ENCODE measurements around the gene NCAPH2.
"Not testable (repeated sequence)": the region's sequence is repeated elsewhere in the genome, so short reads cannot be mapped to it uniquely, and the experiment has no call there.

NCAPH2 gene

GRCh38 chr22:50520184-50520583, 12.2 kb downstream of the NCAPH2 start:
- DNase-seq = not testable (repeated sequence)

DNA sequence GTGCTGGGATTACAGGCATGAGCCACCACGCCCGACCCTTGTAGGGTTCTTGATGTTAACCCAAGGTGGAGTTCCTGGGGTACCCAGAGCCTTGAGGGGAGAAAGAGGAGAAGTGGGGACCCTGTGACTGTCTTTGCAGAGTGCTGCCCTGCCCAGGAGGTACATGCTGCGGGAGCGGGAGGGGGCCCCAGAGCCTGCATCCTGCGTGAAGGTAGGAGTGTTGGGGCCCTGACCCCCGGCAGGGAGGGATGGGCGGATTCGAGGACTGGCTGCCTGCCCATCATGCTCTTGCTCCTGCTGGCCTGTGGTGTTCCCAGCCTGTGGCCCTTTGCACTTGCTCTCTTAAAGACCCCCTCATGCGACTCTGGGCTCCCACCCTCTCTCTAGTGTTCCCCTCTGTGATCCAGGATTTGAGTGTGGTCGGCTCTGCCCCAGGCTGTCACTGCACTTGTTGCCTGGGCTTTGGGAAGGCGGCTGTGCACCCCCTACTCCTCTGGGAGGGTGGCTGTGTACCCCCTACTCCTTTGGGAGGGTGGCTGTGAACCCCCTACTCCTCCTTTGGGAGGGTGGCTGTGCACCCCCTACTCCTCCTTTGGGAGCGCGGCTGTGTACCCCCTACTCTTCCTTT, 12.9 kb downstream of the NCAPH2 start:
- no peak for DNase-seq

DNA sequence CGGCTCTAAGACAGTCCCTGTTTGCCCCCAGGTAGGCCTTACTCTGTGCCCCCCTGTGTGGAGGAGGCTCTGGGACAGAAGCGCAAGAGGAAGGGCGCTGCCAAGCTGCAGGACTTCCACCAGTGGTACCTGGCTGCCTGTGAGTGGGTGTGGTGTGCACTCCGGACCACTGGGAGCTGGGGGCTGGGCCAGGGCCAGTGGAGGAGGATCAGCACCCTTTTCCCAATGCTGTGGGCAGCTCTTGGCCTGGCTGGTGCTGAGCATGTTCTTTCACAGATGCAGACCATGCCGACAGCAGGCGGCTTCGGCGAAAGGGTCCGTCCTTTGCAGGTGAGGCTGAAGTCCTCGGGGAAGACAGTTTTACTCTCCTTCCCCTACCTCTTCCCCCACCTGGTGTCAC, 13.7 kb downstream of the NCAPH2 start:
- DNase-seq = no peak

DNA sequence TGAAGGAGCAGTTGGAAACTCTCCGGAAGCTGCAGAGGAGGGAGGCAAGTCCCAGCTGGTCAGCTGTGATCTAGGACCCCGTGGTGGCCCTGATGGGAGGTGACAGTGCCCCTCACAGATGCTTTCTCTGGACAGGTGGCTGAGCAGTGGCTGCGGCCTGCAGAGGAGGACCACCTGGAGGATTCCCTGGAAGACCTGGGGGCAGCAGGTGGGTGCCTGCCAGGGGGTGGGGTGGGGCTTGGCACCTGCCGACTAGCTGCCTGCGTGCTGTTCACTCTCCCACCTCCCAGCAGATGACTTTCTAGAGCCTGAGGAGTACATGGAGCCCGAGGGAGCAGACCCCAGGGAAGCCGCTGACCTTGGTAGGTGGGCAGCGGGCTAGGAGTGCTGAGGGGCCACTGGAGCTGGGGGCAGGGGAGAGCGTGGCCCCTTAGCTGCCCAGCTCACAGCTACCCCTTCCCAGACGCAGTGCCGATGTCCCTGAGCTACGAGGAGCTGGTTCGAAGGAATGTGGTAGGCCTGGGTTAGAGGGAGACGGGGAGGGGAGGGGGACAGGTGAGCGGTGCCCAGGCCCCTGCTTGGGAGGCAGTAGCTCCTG, 14.3 kb downstream of the NCAPH2 start:
- no peak for DNase-seq

- DNase-seq = no peak
Observed at GRCh38 chr22:50522806-50523438, 14.9 kb downstream of the NCAPH2 start.

DNA sequence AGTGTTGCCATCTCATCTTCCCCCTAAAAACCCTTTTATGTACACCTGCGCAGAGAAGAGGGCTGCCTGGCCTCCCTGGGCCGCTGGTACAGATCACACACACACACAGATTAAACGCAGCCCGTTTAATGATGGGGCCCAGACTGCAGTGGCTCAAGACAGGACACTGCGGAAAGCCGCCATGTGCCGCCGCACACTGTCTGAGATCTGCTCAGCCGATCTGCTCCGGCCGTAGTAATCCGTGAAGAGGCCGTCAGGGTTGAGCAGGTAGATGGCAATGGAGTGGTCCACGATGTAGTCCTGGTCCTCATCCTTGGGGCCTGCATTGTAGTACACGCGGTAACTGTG, 15.4 kb downstream of the NCAPH2 start:
- no peak for DNase-seq

DNA sequence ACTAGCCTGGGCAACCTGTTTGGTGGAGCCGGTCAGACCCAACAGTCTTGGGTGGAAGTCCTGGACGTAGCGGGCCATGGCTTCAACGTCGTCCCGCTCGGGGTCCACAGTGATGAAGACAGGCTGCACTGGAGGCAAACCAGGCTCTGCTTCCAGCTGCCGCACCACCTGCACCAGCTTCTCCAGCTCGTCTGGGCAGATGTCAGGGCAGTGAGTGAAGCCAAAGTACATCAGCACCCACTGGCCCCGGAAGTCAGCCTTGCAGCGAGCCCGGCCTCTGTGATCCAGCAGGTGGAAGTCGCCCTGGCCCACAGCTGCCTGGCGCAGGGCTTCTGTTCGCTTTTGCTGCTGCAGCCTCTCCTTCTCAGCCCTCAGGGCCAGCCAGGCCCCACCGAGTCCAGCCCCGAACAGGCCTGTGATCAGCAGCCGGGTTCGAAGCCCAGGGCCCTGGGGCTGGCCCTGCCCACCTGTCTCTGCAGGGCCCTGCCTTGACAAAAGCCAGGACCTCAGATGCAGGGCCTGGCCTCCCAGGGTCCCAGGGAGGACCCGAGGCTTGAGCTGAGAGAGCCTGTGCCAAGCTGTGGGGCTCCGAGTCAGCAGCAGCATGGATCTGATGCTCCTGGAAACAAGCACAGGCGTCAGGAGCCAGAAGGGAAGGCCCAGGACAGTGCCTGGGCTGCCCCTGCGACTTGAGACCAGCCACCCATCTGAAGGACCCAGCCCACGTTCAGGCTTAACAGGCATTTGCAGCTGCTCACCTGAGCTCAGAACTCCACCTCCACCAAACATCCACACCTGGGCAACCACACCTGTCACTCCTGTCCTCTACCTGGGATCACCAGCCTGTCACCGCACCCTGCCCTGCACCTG, 16.0 kb downstream of the NCAPH2 start:
- DNase-seq = no peak

GRCh38 chr22:50524676-50525103, 16.7 kb downstream of the NCAPH2 start:
- DNase-seq = no peak

GRCh38 chr22:50525104-50525857, 17.3 kb downstream of the NCAPH2 start, which contains the start of gene SCO2:
Gene SCO2, minus strand, starts transcription at chr22:50525598. Its CDS starts 1,187 bp downstream, at chr22:50524411.
- peak; percentile 99 for DNase-seq

GRCh38 chr22:50525858-50526107, 17.8 kb downstream of the NCAPH2 start:
- DNase-seq = no peak

- peak; percentile 68 to 81 for DNase-seq
Observed at GRCh38 chr22:50526108-50526833, 18.2 kb downstream of the NCAPH2 start.

GRCh38 chr22:50526834-50527801, 19.1 kb downstream of the NCAPH2 start:
- DNase-seq = peak; percentile 56 to 76

DNA sequence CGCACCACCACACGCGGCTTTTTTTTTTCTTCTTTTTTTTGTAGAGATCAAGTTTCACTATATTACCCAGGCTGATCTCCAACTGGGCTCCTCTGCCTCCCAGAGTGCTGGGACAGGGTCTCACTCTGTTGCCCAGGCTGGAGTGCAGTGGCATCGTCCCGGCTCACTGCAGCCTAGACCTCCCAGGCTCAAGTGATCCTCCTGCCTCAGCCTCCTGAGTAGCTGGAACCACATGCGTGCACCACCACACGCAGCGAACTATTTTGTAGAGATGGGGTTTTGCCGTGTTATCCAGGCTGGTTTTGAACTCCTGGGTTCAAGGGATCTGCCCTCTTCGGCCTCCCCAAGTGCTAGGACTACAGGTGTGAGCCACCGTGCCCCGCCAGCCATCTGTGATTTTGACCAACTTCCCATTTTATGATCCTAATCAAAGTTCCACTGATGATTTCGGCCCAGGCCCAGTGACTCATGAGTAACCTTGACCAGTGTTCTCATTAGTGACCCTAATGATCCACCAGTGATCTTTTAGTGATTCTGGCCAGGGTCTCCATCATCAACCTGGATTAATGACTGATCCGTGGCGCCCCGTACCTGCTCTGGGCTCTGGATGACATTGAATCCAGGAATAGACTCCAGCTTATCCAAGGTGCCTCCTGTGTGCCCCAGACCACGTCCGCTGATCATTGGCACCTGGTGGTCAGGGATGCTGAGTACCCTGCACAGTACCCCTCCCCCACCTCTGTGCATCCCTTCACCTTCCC, 20.1 kb downstream of the NCAPH2 start:
- no peak for DNase-seq

DNA sequence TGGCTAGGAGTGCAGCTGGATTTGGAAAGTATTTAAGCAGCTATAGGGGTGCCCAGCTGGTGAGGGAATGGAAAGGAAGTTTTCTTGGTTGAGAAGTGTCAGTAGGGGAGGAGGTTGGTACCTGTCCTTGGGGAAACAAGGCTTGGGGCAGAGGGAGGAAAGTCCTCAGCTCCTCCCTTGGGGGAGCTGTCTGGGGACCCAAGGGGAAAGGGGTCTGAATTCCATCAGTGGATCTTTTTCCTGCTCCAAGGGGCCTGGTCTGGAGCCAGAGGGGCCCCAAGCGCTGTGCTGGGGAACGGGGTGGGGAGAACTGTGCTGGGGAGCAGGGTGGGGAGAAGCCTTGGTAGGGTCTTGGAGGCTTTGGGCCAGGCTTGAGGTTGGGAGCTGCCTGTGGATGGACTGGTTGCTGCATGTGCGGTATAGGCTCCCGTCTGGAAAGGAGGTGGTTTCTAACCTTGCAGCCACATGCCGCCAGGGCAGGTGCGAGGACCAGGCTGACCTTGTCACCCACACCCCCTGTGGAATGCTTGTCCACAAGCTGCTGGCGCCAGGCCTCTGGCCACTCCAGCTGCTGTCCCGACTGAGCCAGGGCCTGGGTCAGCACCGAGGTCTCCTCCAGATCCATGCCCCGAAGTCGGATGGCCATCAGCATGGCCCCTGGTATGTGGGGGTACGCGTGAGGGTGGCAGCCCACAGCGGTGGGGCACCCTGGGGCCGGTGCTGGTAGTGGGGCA, 20.8 kb downstream of the NCAPH2 start:
- no peak for DNase-seq

- DNase-seq = peak in 1 of 2 donors; percentile 15
Observed at GRCh38 chr22:50529416-50529896, 21.4 kb downstream of the NCAPH2 start.

GRCh38 chr22:50529897-50530579, 22.0 kb downstream of the NCAPH2 start, which contains the start of gene TYMP:
Gene TYMP, minus strand, starts transcription at chr22:50530012. Its CDS starts 303 bp downstream, at chr22:50529709.
- DNase-seq = peak; percentile 92 to 94

- peak in 1 of 2 donors; percentile 65 for DNase-seq
Observed at GRCh38 chr22:50530580-50530876, 22.5 kb downstream of the NCAPH2 start.

DNA sequence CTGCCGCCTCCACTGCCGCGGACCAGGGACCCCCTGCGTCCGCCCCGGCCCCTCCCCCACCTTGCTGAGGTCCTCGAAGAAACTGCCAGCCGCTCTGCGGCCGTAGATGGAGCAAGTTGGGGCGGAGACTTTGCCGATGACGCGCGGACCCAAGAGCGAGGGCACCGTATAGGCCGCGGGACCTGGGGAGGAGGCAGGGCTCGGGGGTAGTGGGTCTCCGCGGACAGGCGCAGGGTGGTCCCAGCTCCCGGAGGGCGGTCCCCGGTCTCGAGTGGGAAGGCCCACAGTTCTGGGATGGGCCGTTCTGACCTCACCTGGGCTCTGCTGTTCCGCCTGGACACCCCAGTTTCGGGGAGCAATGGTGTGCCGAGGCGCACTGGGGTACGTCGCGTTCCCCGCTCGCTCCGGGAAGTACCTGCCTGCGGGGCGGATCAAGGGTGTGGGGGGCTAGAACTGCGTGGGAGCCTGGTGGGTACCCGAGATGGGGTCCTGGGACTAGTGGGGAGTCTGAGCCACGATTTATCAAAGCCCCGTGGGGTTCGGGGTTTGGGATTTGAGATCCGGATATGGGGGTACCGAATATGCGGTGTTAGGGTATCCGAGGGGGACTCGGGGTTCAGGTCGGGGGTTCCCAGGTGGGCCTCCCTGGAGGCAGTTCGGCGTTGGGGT, 23.0 kb downstream of the NCAPH2 start:
- peak; percentile 90 to 94 for DNase-seq

All from inflammatory macrophage (primary cell).